ENCODE measurements around the gene C4A.

DNA sequence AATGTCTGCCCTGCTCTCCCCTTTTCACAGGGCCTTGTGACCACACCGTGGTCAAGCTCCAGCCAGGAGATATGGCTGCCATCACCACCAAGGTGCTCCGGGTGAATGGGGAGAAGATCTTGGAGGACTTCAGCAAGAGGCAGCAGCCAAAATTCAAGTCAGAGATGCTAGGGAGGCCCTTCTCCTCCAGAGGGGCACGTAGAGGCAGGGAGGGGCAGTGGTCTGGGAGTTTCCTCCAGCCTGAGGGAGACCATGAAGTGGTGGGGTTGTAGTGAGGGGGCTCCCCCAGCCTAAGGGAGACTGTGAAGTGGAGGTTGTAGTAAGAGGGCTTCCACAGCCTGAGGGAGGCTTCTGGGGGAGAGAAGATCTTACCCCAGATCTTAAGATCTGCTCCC, 13.9 kb upstream of the C4A start:
- TF ChIP-seq, protein P1, sequence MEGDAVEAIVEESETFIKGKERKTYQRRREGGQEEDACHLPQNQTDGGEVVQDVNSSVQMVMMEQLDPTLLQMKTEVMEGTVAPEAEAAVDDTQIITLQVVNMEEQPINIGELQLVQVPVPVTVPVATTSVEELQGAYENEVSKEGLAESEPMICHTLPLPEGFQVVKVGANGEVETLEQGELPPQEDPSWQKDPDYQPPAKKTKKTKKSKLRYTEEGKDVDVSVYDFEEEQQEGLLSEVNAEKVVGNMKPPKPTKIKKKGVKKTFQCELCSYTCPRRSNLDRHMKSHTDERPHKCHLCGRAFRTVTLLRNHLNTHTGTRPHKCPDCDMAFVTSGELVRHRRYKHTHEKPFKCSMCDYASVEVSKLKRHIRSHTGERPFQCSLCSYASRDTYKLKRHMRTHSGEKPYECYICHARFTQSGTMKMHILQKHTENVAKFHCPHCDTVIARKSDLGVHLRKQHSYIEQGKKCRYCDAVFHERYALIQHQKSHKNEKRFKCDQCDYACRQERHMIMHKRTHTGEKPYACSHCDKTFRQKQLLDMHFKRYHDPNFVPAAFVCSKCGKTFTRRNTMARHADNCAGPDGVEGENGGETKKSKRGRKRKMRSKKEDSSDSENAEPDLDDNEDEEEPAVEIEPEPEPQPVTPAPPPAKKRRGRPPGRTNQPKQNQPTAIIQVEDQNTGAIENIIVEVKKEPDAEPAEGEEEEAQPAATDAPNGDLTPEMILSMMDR (IDR thresholded peaks at IDR 0.05; ENCODE audit: insufficient read depth, low read length, poor library complexity, severe bottlenecking), result no peak
- no peak for TF ChIP-seq EZH2phosphoT487 (conservative IDR thresholded peaks at IDR 0.05; ENCODE audit: low read length)

All from SU-DHL-6 (cell line).